H1 (cell line): Measurements from ENCODE around the gene EGLN2. TPM values are rescaled to one million over a fixed set of nuclear protein-coding genes. Genes with fewer than 3 reads are reported as not detected.

ENCODE experiments used
- CTCF ChIA-PET: fragments of 300-600 bp; sonication (Branson Sonifier 250); formaldehyde crosslinking; loops from one replicate; lab custom pipeline; 2021; ENCODE audit not compliant: partially characterized antibody; lab: Charles Lee
- POLR2A ChIA-PET: fragments of 300-600 bp; sonication (Branson Sonifier 250); formaldehyde crosslinking; loops from one replicate; lab custom pipeline; 2021; ENCODE audit warnings: inconsistent platforms; ENCODE audit not compliant: partially characterized antibody; lab: Charles Lee
- DNase-seq, 2 experiments: peaks; one replicate each; pipeline versions ENCODE4 v3.0.0 to v3.0.0-alpha.2; 2010 to 2022; ENCODE audit warnings: low spot score in 2 of 2, low read depth in 1 of 2, mixed read lengths in 1 of 2
- FAIRE-seq: peaks from 2 replicates; lab custom pipeline; 2011; peaks lifted over from hg19 to GRCh38; lab: Jason Lieb, UNC
- H2AFZ ChIP-seq: 2 replicates; pipeline ENCODE4 v1.8.1; 2012; ENCODE audit warnings: low read length, inconsistent platforms
- H2AK5ac ChIP-seq: 2 replicates; pipeline ENCODE4 v1.6.1; 2013; ENCODE audit warnings: low read depth, low read length
- H2BK120ac ChIP-seq: replicated peaks from 2 replicates; pipeline ENCODE3; 2013; ENCODE audit warnings: low read depth, low read length, inconsistent platforms
- H2BK12ac ChIP-seq: 2 replicates; pipeline ENCODE4 v1.6.1; 2013; ENCODE audit warnings: low read depth, low read length
- H2BK15ac ChIP-seq: 2 replicates; pipeline ENCODE4 v1.6.1; 2013; ENCODE audit warnings: low read length
- H2BK20ac ChIP-seq: 2 replicates; pipeline ENCODE4 v1.6.1; 2013; ENCODE audit warnings: low read length
- H2BK5ac ChIP-seq: 2 replicates; pipeline ENCODE4 v1.6.1; 2013; ENCODE audit warnings: low read depth, low read length
- H3K14ac ChIP-seq: 2 replicates; pipeline ENCODE4 v1.6.1; 2013; ENCODE audit warnings: inconsistent platforms; ENCODE audit not compliant: insufficient read length
- H3K18ac ChIP-seq: 2 replicates; pipeline ENCODE4 v1.6.1; 2013; ENCODE audit warnings: low read length; ENCODE audit errors: extremely low read depth
- H3K23ac ChIP-seq: 2 replicates; pipeline ENCODE4 v1.6.1; 2013; ENCODE audit warnings: inconsistent platforms; ENCODE audit not compliant: insufficient read length
- H3K23me2 ChIP-seq: 2 replicates; pipeline ENCODE4 v1.6.1; 2013; ENCODE audit warnings: low read depth, low read length
- H3K27ac ChIP-seq: 2 replicates; pipeline ENCODE4 v1.6.1; 2011; ENCODE audit warnings: low read depth, low read length, inconsistent platforms
- H3K27me3 ChIP-seq, 4 experiments: replicated peaks in 1 of 4; 1 replicate in 1 of 4; 2 replicates in 3 of 4; pipeline versions ENCODE4 v1.6.1 to v1.8.1; 2011 to 2013; ENCODE audit warnings: low read length in 3 of 4, mild to moderate bottlenecking in 3 of 4, inconsistent platforms in 2 of 4, mixed read lengths in 2 of 4, moderate library complexity in 1 of 4; ENCODE audit not compliant: control insufficient read depth in 3 of 4, insufficient read depth in 3 of 4; ENCODE audit errors: extremely low read depth in 1 of 4
- H3K36me3 ChIP-seq, 4 experiments: 2 replicates each; pipeline versions ENCODE4 v1.6.1 to v1.8.1; 2011 to 2013; ENCODE audit warnings: mild to moderate bottlenecking in 4 of 4, low read length in 3 of 4, moderate library complexity in 2 of 4, control low read depth in 1 of 4, inconsistent platforms in 1 of 4; ENCODE audit not compliant: insufficient read depth in 4 of 4, control insufficient read depth in 2 of 4
- H3K4ac ChIP-seq: replicated peaks from 2 replicates; pipeline ENCODE3; 2013; ENCODE audit warnings: low read length, low read depth, mixed read lengths, inconsistent platforms; ENCODE audit not compliant: insufficient read length
- H3K4me1 ChIP-seq, 4 experiments: replicated peaks in 1 of 4; 1 replicate in 1 of 4; 2 replicates in 3 of 4; pipeline versions ENCODE4 v1.6.1 to v1.8.1; 2011 to 2013; ENCODE audit warnings: low read length in 3 of 4, inconsistent platforms in 2 of 4, mixed read lengths in 1 of 4; ENCODE audit not compliant: insufficient read depth in 4 of 4, control insufficient read depth in 3 of 4
- H3K4me2 ChIP-seq, 2 experiments: 2 replicates each; pipeline versions ENCODE4 v1.6.1 to v1.8.1; 2011 to 2013; ENCODE audit warnings: low read depth in 2 of 2, low read length in 2 of 2, control low read depth in 1 of 2, inconsistent platforms in 1 of 2, mild to moderate bottlenecking in 1 of 2; ENCODE audit not compliant: insufficient read depth in 1 of 2
- H3K4me3 ChIP-seq, 4 experiments: fragments of 200-600, 300-600 bp in 1 of 4; sonication (generic), shearing (Covaris generic), sonication (Bioruptor Twin) in 1 of 4; 2 replicates each; pipeline versions ENCODE4 v1.5.1 to v1.8.1; 2011 to 2016; ENCODE audit warnings: low read length in 4 of 4, low read depth in 3 of 4, control low read depth in 2 of 4, inconsistent platforms in 2 of 4, mild to moderate bottlenecking in 2 of 4, mixed read lengths in 1 of 4, moderate library complexity in 1 of 4; ENCODE audit not compliant: insufficient read depth in 2 of 4; ENCODE audit errors: extremely low read depth in 1 of 4
- H3K56ac ChIP-seq: replicated peaks from 2 replicates; pipeline ENCODE3; 2013; ENCODE audit warnings: low read depth, mild to moderate bottlenecking, mixed read lengths, low read length, inconsistent platforms; ENCODE audit not compliant: insufficient read length
- H3K79me1 ChIP-seq: 2 replicates; pipeline ENCODE4 v1.6.1; 2013; ENCODE audit warnings: low read depth, low read length, control low read depth
- H3K79me2 ChIP-seq, 2 experiments: 2 replicates each; pipeline versions ENCODE4 v1.6.1 to v1.8.1; 2012 to 2013; ENCODE audit warnings: low read length in 2 of 2, mild to moderate bottlenecking in 2 of 2, inconsistent platforms in 1 of 2; ENCODE audit not compliant: insufficient read depth in 2 of 2, control insufficient read depth in 1 of 2
- H3K9ac ChIP-seq, 4 experiments: replicated peaks in 1 of 4; 1 replicate in 1 of 4; 2 replicates in 3 of 4; pipeline versions ENCODE4 v1.6.1 to v1.8.1; 2011 to 2013; ENCODE audit warnings: low read depth in 3 of 4, low read length in 3 of 4, control low read depth in 2 of 4, mild to moderate bottlenecking in 2 of 4, moderate library complexity in 2 of 4, inconsistent platforms in 1 of 4; ENCODE audit errors: extremely low read depth in 1 of 4
- H3K9me3 ChIP-seq, 2 experiments: 2 replicates each; pipeline versions ENCODE4 v1.6.1 to v1.8.1; 2012 to 2013; ENCODE audit warnings: mild to moderate bottlenecking in 2 of 2, moderate library complexity in 2 of 2, control low read depth in 1 of 2, inconsistent platforms in 1 of 2, low read depth in 1 of 2, low read length in 1 of 2, mixed read lengths in 1 of 2; ENCODE audit not compliant: insufficient read depth in 2 of 2
- H4K20me1 ChIP-seq, 2 experiments: replicated peaks in 1 of 2; 2 replicates each; pipeline versions ENCODE3 to v1.8.1; 2011 to 2013; ENCODE audit warnings: inconsistent platforms in 2 of 2, low read length in 2 of 2, mild to moderate bottlenecking in 1 of 2; ENCODE audit not compliant: insufficient read depth in 2 of 2, control insufficient read depth in 1 of 2
- H4K5ac ChIP-seq: 2 replicates; pipeline ENCODE4 v1.6.1; 2013; ENCODE audit warnings: low read length, low read depth, mixed read lengths, inconsistent platforms; ENCODE audit not compliant: insufficient read length
- H4K8ac ChIP-seq: 2 replicates; pipeline ENCODE4 v1.8.0; 2013; ENCODE audit warnings: mild to moderate bottlenecking, moderate library complexity, low read length, inconsistent platforms; ENCODE audit not compliant: insufficient read depth; ENCODE audit errors: extremely low read depth
- H4K91ac ChIP-seq: replicated peaks from 2 replicates; pipeline ENCODE3; 2013; ENCODE audit warnings: low read length, mixed read lengths, inconsistent platforms; ENCODE audit not compliant: insufficient read length
- ASH2L ChIP-seq: fragments of 200-600, 300-600 bp; sonication (generic); IDR thresholded peaks from one replicate; pipeline ENCODE4 v1.7.1; 2017; ENCODE audit warnings: low read length
- WGBS, 2 experiments: shearing (Covaris generic) in 1 of 2; methylation state at CpG; one replicate each; pipeline versions ENCODE4 v1.1.6 to v1.1.7; 2013 to 2015; ENCODE audit warnings: low lambda C conversion rate in 2 of 2, mixed read lengths in 2 of 2, inconsistent platforms in 1 of 2, low coverage in 1 of 2, missing lambda C conversion rate in 1 of 2; ENCODE audit not compliant: insufficient replicate concordance in 2 of 2, insufficient coverage in 1 of 2, insufficient read length in 1 of 2; ENCODE audit errors: extremely low coverage in 1 of 2, missing lambda C conversion rate in 1 of 2; 5-methylcytosine and 5-hydroxymethylcytosine counted together
- polyA plus RNA-seq, 7 experiments: library from polyadenylated mRNA; depleted of rRNA in 3 of 7; stranded (reverse) in 5 of 7; unstranded in 2 of 7; fragments of >200 nt in 5 of 7; fragments of 200-250 nt in 2 of 7; gene quantifications; 1 replicate in 5 of 7; 2 replicates in 1 of 7; 4 replicates in 1 of 7; pipeline versions ENCODE4 v1.2.1 to v1.2.3, GENCODE V29; 2011 to 2013; ENCODE audit warnings: missing spikeins in 2 of 7, mixed read lengths in 2 of 7
- total RNA-seq: library from RNA; stranded (reverse); fragmentation: NEBNext Ultra II Directional; extraction: Animal tissue kit (Norgen Biotek cat#: 25700); gene quantifications from 2 replicates; pipeline ENCODE4 v1.2.1, GENCODE V29; 2021

Gene EGLN2
- total and polyA plus RNA-seq, 2 of the 8 experiments (the other 6 are each of a cell fraction or from before 2014, with no cell fraction given), result 86.9 to 103 TPM

DNA sequence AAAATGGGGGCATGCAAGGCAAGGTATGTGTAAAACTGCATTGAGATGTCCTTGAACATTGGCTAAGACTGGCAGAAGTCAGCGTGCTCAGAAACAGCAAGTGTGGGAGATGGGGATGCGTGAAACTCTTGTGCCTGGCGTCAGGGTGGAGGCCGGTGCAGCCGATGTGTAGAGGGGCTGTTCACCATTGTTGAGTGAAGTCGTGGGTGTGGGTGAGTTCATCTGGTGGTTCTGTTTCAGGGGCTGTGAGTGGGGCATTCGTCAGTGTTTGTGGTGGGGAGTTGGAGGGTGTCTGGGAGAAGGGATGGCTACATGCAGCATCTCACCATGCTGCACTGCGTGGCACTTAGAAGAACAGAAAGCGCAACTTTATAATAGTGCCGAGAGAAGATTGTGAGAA, 35.0 kb upstream of the EGLN2 start:
- TF ChIP-seq ASH2L, result no peak
- H3K18ac ChIP-seq, result no peak overlapping the region
- no peaks in the 10 kb centered on the region for H3K27me3 ChIP-seq
- no peak overlapping the region for H2BK120ac ChIP-seq
- no peak overlapping the region for H3K4me3 ChIP-seq
- no peak overlapping the region for H3K23ac ChIP-seq
- H4K5ac ChIP-seq, result no peak overlapping the region
- no peak overlapping the region for H2AFZ ChIP-seq
- CTCF ChIA-PET, result interaction anchor here (1.0 to 1.4 kb wide), 3 partner anchors 9 to 28 kb away, joined by 4 to 6 read pairs (median 4); no protein-coding TSS in a partner anchor
- no peak overlapping the region for H3K56ac ChIP-seq
- H3K9me3 ChIP-seq, result no peaks in the 10 kb centered on the region
- H3K14ac ChIP-seq, result no peak overlapping the region
- no peaks in the 10 kb centered on the region; the same call in 1 of the 2 replicates for H3K23me2 ChIP-seq
- H3K79me1 ChIP-seq, result peaks cover 2% of the 10 kb centered on the region; the same call in 1 of the 2 replicates
- H3K36me3 ChIP-seq, result peaks cover 53 to 77% (median 64%) of the 10 kb centered on the region in 4 experiments
- no peak overlapping the region for H2BK20ac ChIP-seq
- no peak overlapping the region for H4K8ac ChIP-seq
- 93% methylated on average over 10 of the region's 10 CpGs; no CpG with 5 or more reads in 1 of the 2 experiments for WGBS, 2 experiments
- no peak overlapping the region for H3K4ac ChIP-seq
- H2BK5ac ChIP-seq, result no peak overlapping the region
- H4K20me1 ChIP-seq, result peaks cover 14 to 24% of the 10 kb centered on the region in 2 experiments
- FAIRE-seq (no peak), DNase-seq (no peak)
- POLR2A ChIA-PET, result interaction anchor here (0.7 to 17.9 kb wide), 7 partner anchors 8 to 44 kb away, joined by 3 to 399 read pairs (median 5); partner anchors contain the start of genes ACTMAP, RAB4B and SNRPA
- H3K27ac ChIP-seq, result no peak overlapping the region
- H2BK12ac ChIP-seq, result no peak overlapping the region
- no peak overlapping the region for H4K91ac ChIP-seq
- no peak overlapping the region for H2BK15ac ChIP-seq
- no peak overlapping the region for H3K4me2 ChIP-seq
- no peaks in the 10 kb centered on the region for H3K4me1 ChIP-seq
- peaks cover 0 to 2% of the 10 kb centered on the region in 2 experiments; a peak in 2 of 4 replicates for H3K79me2 ChIP-seq
- no peak overlapping the region for H2AK5ac ChIP-seq
- no peak overlapping the region for H3K9ac ChIP-seq
